ENCODE data around the gene KRCC1.
"Not testable (repeated sequence)": the region's sequence is repeated elsewhere in the genome, so short reads cannot be mapped to it uniquely, and the experiment has no call there.

DNA sequence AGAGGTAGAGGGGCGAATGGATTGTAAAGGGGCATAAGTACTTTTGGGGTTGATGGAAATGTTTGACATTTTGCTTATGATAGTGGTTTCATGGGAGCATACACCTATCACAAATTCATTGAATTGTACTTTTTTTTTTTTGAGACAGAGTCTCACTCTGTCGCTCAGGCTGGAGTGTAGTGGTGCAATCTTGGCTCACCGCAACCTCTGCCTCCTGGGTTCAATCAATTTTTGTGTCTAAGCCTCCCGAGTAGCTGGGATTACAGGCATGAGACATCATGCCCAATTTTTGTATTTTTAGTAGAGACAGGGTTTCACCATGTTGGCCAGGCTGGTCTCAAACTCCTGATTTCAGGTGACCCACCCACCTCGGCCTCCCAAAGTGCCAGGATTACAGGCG is 10.0 kb downstream of the KRCC1 start:
- TF ChIP-seq, protein P1, sequence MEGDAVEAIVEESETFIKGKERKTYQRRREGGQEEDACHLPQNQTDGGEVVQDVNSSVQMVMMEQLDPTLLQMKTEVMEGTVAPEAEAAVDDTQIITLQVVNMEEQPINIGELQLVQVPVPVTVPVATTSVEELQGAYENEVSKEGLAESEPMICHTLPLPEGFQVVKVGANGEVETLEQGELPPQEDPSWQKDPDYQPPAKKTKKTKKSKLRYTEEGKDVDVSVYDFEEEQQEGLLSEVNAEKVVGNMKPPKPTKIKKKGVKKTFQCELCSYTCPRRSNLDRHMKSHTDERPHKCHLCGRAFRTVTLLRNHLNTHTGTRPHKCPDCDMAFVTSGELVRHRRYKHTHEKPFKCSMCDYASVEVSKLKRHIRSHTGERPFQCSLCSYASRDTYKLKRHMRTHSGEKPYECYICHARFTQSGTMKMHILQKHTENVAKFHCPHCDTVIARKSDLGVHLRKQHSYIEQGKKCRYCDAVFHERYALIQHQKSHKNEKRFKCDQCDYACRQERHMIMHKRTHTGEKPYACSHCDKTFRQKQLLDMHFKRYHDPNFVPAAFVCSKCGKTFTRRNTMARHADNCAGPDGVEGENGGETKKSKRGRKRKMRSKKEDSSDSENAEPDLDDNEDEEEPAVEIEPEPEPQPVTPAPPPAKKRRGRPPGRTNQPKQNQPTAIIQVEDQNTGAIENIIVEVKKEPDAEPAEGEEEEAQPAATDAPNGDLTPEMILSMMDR (IDR thresholded peaks at IDR 0.05) = not testable (repeated sequence)
- not testable (repeated sequence) for TF ChIP-seq POLR2A, EP300 (IDR thresholded peaks at IDR 0.05)

Measured in tibial nerve (tissue), 4 donors.